PC-9 (cell line): ENCODE results near the gene DHRSX. TPM values are rescaled to one million over a fixed set of nuclear protein-coding genes. Genes with fewer than 3 reads are reported as not detected.

Experiments
- BruUV-seq: library from RNA; stranded (reverse); fragments of 400-500 nt; replicated peaks from 2 replicates; lab custom pipeline; 2021; lab: Mats Ljungman, UMichigan
- CTCF ChIA-PET: fragments of 300-600 bp; sonication (Branson Sonifier 250); formaldehyde crosslinking; loops from one replicate; lab custom pipeline; 2022; ENCODE audit warnings: antibody characterized with exemption; lab: Charles Lee
- POLR2A ChIA-PET: fragments of 300-600 bp; sonication (Branson Sonifier 250); formaldehyde crosslinking; loops from one replicate; lab custom pipeline; 2022; ENCODE audit warnings: antibody characterized with exemption; ENCODE audit not compliant: unreplicated experiment; lab: Charles Lee
- DNase-seq, 2 experiments: peaks; one replicate each; pipeline versions ENCODE4 v3.0.0 to v3.0.0-alpha.2; 2015 to 2022; ENCODE audit warnings: mixed read lengths in 1 of 2
- H2AFZ ChIP-seq: fragments of 200-600 bp; sonication (generic); 2 replicates; pipeline ENCODE4 v1.8.1; 2017; ENCODE audit warnings: antibody characterized with exemption
- H3F3A ChIP-seq: fragments of 200-600 bp; sonication (generic); 2 replicates; pipeline ENCODE4 v1.8.1; 2017; ENCODE audit warnings: antibody characterized with exemption, mild to moderate bottlenecking, low read depth; ENCODE audit not compliant: insufficient read depth
- H3K27ac ChIP-seq: fragments of 200-600 bp; sonication (generic); 2 replicates; pipeline ENCODE4 v1.6.1; 2016; ENCODE audit warnings: mixed run types
- H3K27me3 ChIP-seq: fragments of 200-600 bp; sonication (generic); 2 replicates; pipeline ENCODE4 v1.6.1; 2016; ENCODE audit warnings: low read depth, mixed run types; ENCODE audit not compliant: insufficient read depth
- H3K36me3 ChIP-seq: fragments of 200-600 bp; sonication (generic); 2 replicates; pipeline ENCODE4 v1.6.1; 2016; ENCODE audit warnings: low read depth, mixed run types
- H3K4me1 ChIP-seq: fragments of 200-600 bp; sonication (generic); replicated peaks from 2 replicates; pipeline ENCODE4 v1.6.1; 2016; ENCODE audit warnings: mixed run types; ENCODE audit not compliant: insufficient read depth
- H3K4me2 ChIP-seq: fragments of 200-600 bp; sonication (generic); 2 replicates; pipeline ENCODE4 v1.6.1; 2017; ENCODE audit warnings: mixed run types
- H3K4me3 ChIP-seq: fragments of 200-600 bp; sonication (generic); 2 replicates; pipeline ENCODE4 v1.6.1; 2016; ENCODE audit warnings: mixed run types
- H3K79me2 ChIP-seq: fragments of 200-600 bp; sonication (generic); 2 replicates; pipeline ENCODE4 v1.6.1; 2017; ENCODE audit warnings: low read depth, mixed run types
- H3K9me2 ChIP-seq: fragments of 200-600 bp; sonication (generic); 2 replicates; pipeline ENCODE4 v1.8.1; 2017; ENCODE audit warnings: mild to moderate bottlenecking; ENCODE audit not compliant: insufficient read depth
- H3K9me3 ChIP-seq: fragments of 200-600 bp; sonication (generic); 2 replicates; pipeline ENCODE4 v1.8.1; 2016; ENCODE audit warnings: low read depth; ENCODE audit not compliant: insufficient read depth
- H4K20me1 ChIP-seq: fragments of 200-600 bp; sonication (generic); 2 replicates; pipeline ENCODE4 v1.8.1; 2017; ENCODE audit not compliant: insufficient read depth
- EZH2 ChIP-seq: fragments of 200-600 bp; sonication (generic); IDR thresholded peaks from 2 replicates; pipeline ENCODE4 v1.8.0; 2017; ENCODE audit warnings: antibody characterized with exemption, low read depth
- intact Hi-C: fragments of 100-400 bp; cut with micrococcal nuclease; formaldehyde crosslinking; loops from one replicate; pipeline ENCODE4 v1.10.0; 2022; ENCODE audit not compliant: unreplicated experiment
- total RNA-seq: library from RNA; stranded (reverse); gene quantifications from 2 replicates; pipeline ENCODE4 v1.2.3, GENCODE V29; 2021
- TF ChIP-seq, protein P1 (sequence below): fragments of 200-600 bp; sonication (generic); conservative IDR thresholded peaks from 2 replicates; pipeline ENCODE4 v1.6.1; 2017; ENCODE audit warnings: mixed run types, antibody characterized with exemption, mild to moderate bottlenecking, moderate library complexity

DHRSX gene
- total RNA-seq, 1 experiment from 2014 or later: 13.2 TPM

DNA sequence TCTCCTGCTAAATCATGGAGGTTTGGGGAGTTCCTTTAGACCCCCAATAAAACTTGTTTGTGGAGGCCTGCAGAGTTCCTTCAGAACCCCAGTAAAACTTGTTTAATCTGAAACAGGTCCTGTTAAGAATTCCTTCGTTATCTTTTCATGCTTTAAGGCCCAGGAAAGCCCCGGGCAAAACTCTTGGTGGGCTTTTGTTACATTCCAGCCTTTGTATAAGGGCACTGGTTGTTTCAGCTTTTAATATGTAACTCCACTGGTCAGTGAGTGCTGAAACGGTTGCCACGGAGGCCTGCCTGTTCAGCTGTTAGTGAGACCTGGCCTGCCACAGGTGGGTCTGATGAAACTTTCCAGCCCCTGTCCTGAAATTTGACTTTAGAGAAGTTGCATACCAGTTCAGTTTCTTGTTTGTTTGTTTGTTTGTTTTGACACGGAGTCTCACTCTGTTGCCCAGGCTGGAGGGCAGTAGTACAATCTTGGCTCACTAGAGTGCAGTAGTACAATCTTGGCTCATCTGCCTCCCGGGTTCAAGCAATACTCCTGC lies 12.4 kb upstream of the DHRSX start:
- intact Hi-C loops: no loop called here

DNA sequence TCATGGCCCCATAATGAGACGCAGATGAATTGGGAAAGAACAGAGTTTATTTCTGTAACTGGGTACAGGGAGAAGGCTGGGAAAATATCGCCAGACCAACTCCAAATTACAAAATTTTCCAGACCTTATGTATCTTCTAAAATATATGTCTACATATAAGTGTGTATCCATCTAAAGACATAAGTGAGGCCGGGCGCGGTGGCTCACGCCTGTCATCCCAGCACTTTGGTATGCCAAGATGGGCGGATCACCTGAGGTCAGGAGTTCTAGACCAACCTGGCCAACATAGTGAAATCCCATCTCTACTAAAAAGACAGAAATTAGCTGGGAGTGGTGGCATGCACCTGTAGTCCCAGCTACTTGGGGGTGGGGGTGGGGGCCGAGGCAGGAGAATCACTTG lies 11.7 kb upstream of the DHRSX start:
- H3K27me3 ChIP-seq: peaks cover 10% of the 10 kb centered on the region; the same call in 1 of the 2 replicates
- CTCF ChIA-PET: no interaction called here
- no peak overlapping the region for H2AFZ ChIP-seq
- TF ChIP-seq EZH2: no peak
- TF ChIP-seq, protein P1, sequence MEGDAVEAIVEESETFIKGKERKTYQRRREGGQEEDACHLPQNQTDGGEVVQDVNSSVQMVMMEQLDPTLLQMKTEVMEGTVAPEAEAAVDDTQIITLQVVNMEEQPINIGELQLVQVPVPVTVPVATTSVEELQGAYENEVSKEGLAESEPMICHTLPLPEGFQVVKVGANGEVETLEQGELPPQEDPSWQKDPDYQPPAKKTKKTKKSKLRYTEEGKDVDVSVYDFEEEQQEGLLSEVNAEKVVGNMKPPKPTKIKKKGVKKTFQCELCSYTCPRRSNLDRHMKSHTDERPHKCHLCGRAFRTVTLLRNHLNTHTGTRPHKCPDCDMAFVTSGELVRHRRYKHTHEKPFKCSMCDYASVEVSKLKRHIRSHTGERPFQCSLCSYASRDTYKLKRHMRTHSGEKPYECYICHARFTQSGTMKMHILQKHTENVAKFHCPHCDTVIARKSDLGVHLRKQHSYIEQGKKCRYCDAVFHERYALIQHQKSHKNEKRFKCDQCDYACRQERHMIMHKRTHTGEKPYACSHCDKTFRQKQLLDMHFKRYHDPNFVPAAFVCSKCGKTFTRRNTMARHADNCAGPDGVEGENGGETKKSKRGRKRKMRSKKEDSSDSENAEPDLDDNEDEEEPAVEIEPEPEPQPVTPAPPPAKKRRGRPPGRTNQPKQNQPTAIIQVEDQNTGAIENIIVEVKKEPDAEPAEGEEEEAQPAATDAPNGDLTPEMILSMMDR: no peak
- no peak overlapping the region for H3K27ac ChIP-seq
- POLR2A ChIA-PET: no interaction called here
- H3F3A ChIP-seq: no peaks in the 10 kb centered on the region
- no peaks in the 10 kb centered on the region for H3K79me2 ChIP-seq
- H4K20me1 ChIP-seq: no peaks in the 10 kb centered on the region
- no peaks in the 10 kb centered on the region for H3K36me3 ChIP-seq
- no peaks in the 10 kb centered on the region for H3K9me2 ChIP-seq
- no peak overlapping the region for H3K4me3 ChIP-seq
- H3K9me3 ChIP-seq: no peaks in the 10 kb centered on the region
- H3K4me1 ChIP-seq: no peaks in the 10 kb centered on the region
- H3K4me2 ChIP-seq: no peak overlapping the region
- DNase-seq: no peak
- intact Hi-C loops: no loop called here
- BruUV-seq: no TSS peak

More for the DNA sequence above, 12.4 kb upstream of the DHRSX start:
- H3K27ac ChIP-seq: no peak overlapping the region
- H4K20me1 ChIP-seq: no peaks in the 10 kb centered on the region
- no peak overlapping the region for H2AFZ ChIP-seq
- H3K4me1 ChIP-seq: no peaks in the 10 kb centered on the region
- H3F3A ChIP-seq: no peaks in the 10 kb centered on the region
- DNase-seq: no peak
- CTCF ChIA-PET: no interaction called here
- POLR2A ChIA-PET: no interaction called here
- no peaks in the 10 kb centered on the region for H3K9me3 ChIP-seq
- no peaks in the 10 kb centered on the region for H3K79me2 ChIP-seq
- no peak overlapping the region for H3K4me3 ChIP-seq
- no TSS peak for BruUV-seq
- peaks cover 10% of the 10 kb centered on the region; the same call in 1 of the 2 replicates for H3K27me3 ChIP-seq
- H3K4me2 ChIP-seq: no peak overlapping the region
- TF ChIP-seq EZH2: no peak
- TF ChIP-seq, protein P1: no peak
- no peaks in the 10 kb centered on the region for H3K36me3 ChIP-seq
- no peaks in the 10 kb centered on the region for H3K9me2 ChIP-seq

DNA sequence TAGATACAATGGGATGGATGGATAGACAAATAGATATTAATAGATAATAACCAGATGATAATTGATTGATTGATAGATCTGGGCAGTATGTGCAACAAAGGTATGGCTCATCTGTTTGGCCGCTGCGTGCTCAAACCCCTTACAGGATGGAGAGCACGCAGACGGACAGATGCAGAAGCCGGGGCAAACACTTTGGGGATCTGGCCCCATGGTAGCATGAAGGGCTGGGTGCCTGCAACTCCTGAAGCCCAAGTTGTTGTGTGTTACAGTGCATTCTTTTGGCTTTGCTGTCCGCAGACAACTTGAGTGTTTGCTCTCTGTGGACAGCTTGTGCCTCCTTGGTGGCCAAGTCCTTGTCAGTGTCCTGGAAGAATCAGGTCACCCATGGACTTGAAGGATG lies 10.6 kb upstream of the DHRSX start:
- POLR2A ChIA-PET: no interaction called here
- no peak for DNase-seq
- Histone ChIP-seq H3K27ac (no peak overlapping the region), H3K4me1 (no peaks in the 10 kb centered on the region), H3K9me3 (no peaks in the 10 kb centered on the region), H3K4me3 (no peak overlapping the region), H3F3A (no peaks in the 10 kb centered on the region), H3K4me2 (no peak overlapping the region), H4K20me1 (no peaks in the 10 kb centered on the region), H3K9me2 (no peaks in the 10 kb centered on the region), H3K79me2 (no peaks in the 10 kb centered on the region), H3K36me3 (no peaks in the 10 kb centered on the region), H2AFZ (no peak overlapping the region), H3K27me3 (no peaks in the 10 kb centered on the region; the same call in 1 of the 2 replicates)
- CTCF ChIA-PET: no interaction called here
- TF ChIP-seq EZH2: no peak
- intact Hi-C loops: no loop called here
- BruUV-seq: no TSS peak
